H4 (cell line): ENCODE results near the gene RNF175. TPM values are rescaled to one million over a fixed set of nuclear protein-coding genes. Genes with fewer than 3 reads are reported as not detected.

Experiments used
- DNase-seq: peaks from one replicate; pipeline ENCODE4 v3.0.0-alpha.2; 2015; ENCODE audit warnings: low spot score
- total RNA-seq: library from RNA; depleted of rRNA; stranded (reverse); fragments of >200 nt; shearing (Covaris generic); gene quantifications from 2 replicates; pipeline ENCODE4 v1.2.3, GENCODE V29; 2014; rRNA removed

RNF175 gene
- not detected in 2 replicates for total RNA-seq

- DNase-seq = no peak
These were observed at the start of gene RNF175 for GRCh38 chr4:153759407-153760316. RNF175 (minus strand) TSS chr4:153760024; CDS start chr4:153759862, 162 bp downstream.

- DNase-seq = no peak
These were observed 49.5 kb upstream of the RNF175 start for GRCh38 chr4:153809307-153809706.

- peak; percentile 23 for DNase-seq
These were observed 48.4 kb upstream of the RNF175 start for GRCh38 chr4:153808175-153808574.

- no peak for DNase-seq
These were observed 46.2 kb upstream of the RNF175 start for GRCh38 chr4:153806073-153806472.

- DNase-seq = no peak
These were observed 44.9 kb upstream of the RNF175 start for GRCh38 chr4:153804722-153805121.

GRCh38 chr4:153799694-153800074, 39.9 kb upstream of the RNF175 start:
- no peak for DNase-seq

- DNase-seq = no peak
These were observed 39.3 kb upstream of the RNF175 start for GRCh38 chr4:153798901-153799693.

- no peak for DNase-seq
These were observed 38.6 kb upstream of the RNF175 start for GRCh38 chr4:153798420-153798819.

- DNase-seq = no peak
These were observed 34.2 kb upstream of the RNF175 start for GRCh38 chr4:153794006-153794405.

- DNase-seq = no peak
These were observed 32.9 kb upstream of the RNF175 start for GRCh38 chr4:153792618-153793247.

GRCh38 chr4:153791746-153792617, 32.2 kb upstream of the RNF175 start:
- no peak for DNase-seq

GRCh38 chr4:153790962-153791551, 31.2 kb upstream of the RNF175 start:
- no peak for DNase-seq

GRCh38 chr4:153790500-153790865, 30.7 kb upstream of the RNF175 start:
- DNase-seq = no peak

- DNase-seq = no peak
These were observed 30.1 kb upstream of the RNF175 start for GRCh38 chr4:153789741-153790499.

- DNase-seq = no peak
These were observed 28.8 kb upstream of the RNF175 start, which contains the start of gene SFRP2 for GRCh38 chr4:153788413-153789276. SFRP2 (minus strand) TSS chr4:153789083; CDS start chr4:153788835, 248 bp downstream.

- DNase-seq = no peak
These were observed 28.2 kb upstream of the RNF175 start for GRCh38 chr4:153788051-153788412.

GRCh38 chr4:153787575-153787974, 27.8 kb upstream of the RNF175 start:
- no peak for DNase-seq

GRCh38 chr4:153787061-153787560, 27.3 kb upstream of the RNF175 start:
- no peak for DNase-seq
